NCI-H774 (cell line): Measurements from ENCODE around the gene ZDHHC14.

Source experiments
- DNase-seq: peaks from one replicate; lab custom pipeline; 2025; lab: John Stamatoyannopoulos, UW

The ZDHHC14 gene

GRCh38 chr6:157534134-157534871 is 153.3 kb downstream of the ZDHHC14 start:
- DNase-seq = no peak

GRCh38 chr6:157534977-157535339 is 154.0 kb downstream of the ZDHHC14 start:
- no peak for DNase-seq

DNA sequence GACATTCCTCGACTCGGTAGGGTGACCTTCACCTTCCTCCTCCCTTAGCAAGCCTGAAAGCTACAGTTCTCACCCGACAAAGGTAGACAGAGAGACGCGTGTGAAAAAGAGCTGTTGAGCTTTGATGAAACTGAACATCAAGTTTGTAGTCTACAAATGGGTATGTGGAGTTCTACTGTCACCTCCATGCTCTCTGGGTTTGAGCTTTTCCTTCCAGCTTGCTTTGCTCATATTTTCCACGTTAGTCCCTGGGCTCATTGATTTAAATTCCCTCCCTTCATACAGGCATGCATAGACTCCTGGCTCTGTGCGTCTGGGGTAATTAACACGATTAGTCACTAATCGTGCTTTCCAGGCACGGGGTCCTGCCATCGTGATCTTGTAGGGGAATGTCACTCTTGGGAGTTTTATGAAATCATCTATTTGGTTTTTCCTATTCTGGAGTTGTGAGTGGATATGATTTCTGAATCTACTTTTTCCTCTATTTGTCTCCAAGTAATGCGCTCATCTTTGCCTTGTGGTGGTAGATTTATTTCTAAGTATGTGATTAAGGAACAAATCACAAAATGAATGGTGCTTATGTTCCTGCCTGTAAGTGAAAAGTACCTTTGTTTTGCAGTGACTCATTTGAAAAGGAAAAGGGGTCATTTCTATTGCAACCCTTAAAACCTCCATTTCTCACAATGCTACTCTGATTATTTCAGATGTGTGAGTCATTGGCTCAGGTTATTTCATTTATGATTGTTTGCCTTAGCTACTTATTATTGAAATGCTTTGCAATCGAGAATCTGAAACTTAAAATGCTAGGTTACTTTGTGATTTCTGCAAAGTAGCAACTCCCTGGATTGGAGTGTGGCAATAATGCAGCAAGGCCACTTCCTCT is 154.6 kb downstream of the ZDHHC14 start:
- no peak for DNase-seq

GRCh38 chr6:157536223-157536545 is 155.2 kb downstream of the ZDHHC14 start:
- DNase-seq = no peak

- DNase-seq = no peak
Measured at GRCh38 chr6:157537556-157537955, 156.6 kb downstream of the ZDHHC14 start.

DNA sequence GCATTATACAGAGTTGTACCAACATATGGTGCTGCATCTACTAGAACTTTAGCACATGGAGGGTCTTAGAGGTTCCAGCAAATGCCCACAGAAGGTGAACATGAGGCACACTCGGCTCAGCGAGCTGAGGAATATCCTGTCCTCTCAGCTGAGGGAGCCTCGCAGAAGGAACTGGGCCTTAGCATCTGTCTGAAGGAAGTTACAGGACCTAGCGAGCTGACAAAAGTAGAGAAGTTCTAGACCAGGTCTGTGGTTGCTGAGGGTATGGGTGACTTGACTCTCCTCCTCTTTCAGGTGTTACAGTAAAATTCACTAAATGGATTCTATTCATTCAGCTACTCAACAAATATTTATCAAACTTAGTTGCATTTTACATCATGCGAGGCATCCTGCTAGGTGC is 157.2 kb downstream of the ZDHHC14 start:
- no peak for DNase-seq

GRCh38 chr6:157538698-157539097 is 157.7 kb downstream of the ZDHHC14 start:
- no peak for DNase-seq

GRCh38 chr6:157539421-157539822 is 158.4 kb downstream of the ZDHHC14 start:
- DNase-seq = no peak

DNA sequence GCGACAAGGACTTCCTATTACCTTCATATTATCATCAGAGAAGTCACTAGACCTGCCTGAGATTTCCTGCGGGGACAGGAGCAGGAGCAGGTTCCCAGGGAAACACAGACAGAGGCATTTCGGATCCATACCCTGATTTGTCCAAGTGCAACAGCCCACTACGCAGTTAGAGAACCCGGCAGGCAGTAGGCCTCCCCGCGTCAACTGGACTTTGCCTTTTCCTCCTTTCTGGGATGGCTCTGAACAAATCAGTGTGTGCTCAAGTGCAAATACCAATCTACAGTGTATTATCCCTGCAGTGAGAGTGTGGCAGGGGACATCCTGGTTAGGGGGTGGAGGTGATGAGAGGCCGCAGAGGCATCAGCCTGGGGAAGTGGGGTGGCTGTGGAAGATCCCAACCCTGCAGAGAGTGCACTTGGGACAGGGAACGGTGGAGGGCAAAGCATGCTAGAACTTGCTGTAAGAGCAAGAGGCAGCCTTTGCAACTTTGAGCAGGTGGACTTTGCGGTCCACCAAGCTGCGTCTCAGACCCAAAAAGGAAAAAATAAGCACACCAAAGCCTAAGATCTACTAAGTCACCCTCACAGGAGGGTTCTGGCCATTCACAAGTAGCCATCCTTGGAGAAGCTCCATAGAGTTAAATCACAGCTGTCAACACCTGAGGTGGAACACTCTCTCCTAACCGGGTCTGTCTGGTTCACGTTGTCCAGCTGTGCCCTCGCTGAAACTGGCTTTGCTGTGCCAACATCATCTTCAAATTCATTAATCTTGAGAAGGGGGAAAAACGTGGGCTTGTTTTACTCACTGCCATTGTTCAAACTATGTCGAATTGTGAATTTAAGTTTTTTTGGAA is 159.1 kb downstream of the ZDHHC14 start:
- no peak for DNase-seq

DNA sequence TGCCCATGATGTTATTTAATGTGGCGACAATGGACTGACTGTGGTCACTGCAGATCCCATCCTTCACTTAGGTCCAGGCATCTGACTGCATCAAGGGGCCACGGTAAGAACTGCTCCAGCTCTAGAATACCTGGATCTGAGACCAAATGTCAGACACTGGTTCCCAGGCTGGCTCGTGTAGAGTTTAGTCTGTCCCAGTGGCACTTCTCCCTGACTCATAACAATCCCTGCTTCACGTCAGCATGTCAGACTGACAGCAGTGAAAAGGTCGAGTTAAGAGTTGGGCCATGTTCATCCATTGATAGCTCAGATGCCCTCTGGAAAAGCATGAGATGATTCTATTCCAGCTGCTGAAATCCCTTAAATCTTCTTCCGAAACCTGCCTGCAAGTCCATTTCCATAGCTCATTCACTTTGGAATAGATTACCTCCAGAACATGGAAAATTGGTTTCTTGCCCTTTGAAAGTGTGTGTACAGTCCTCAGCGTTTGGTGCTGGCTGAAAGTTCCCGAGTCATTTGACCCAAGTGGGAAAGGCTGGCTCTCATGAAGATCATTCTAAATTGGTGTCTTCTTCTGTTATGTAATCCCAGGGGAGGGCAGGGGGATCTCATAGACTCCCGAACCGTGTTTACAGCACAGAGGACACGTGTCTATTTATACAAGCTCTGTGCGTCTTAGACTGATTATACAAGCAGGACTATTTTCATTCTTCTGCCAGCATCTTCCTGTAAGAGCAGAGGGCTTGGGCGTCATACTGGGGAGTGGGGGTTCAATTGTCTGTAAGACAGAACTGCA is 160.8 kb downstream of the ZDHHC14 start:
- DNase-seq = no peak

GRCh38 chr6:157542414-157543160 is 161.6 kb downstream of the ZDHHC14 start:
- no peak for DNase-seq

GRCh38 chr6:157546321-157546720 is 165.3 kb downstream of the ZDHHC14 start:
- no peak for DNase-seq

GRCh38 chr6:157547112-157547511 is 166.1 kb downstream of the ZDHHC14 start:
- DNase-seq = no peak

DNA sequence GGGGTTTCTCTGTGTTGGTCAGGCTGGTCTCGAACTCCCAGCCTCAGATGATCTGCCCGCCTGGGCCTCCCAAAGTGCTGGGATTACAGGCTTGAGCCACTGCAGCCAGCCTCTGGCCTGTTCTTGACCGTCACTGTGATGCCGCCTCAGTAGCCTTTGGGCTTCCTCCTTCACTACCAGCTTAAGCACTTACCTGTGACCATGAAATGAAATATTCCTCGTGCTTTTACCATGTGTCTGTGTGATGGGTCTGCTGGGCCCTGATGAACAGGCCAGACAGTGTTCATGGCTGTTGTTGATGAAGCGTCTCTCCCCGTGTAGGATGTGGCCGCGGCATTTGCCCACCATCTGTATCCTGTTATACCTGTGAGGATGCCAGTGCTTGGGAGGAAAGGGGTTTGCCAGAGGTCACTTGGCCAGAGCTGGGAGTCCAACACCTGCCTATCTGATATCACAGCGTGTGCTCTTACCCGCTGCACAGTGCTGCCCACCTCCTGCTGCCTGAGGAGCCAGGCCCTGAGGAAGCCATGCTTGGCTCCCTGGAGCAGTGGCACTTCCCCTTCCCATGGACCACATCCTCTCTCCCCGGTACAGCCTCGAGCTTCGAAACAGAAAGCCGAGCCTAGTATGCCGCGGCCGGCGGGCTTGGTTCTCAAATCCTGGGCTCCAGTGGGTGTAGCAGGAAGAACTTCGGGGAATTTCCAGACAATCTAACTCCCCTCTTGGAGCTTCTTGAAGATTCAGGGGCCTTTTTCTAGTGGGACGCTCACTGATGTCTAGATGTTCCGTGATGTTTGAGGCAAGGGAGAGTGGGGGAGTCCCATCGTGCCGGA is 167.9 kb downstream of the ZDHHC14 start:
- no peak for DNase-seq

- DNase-seq = no peak
Measured at GRCh38 chr6:157549468-157549745, 168.4 kb downstream of the ZDHHC14 start.

DNA sequence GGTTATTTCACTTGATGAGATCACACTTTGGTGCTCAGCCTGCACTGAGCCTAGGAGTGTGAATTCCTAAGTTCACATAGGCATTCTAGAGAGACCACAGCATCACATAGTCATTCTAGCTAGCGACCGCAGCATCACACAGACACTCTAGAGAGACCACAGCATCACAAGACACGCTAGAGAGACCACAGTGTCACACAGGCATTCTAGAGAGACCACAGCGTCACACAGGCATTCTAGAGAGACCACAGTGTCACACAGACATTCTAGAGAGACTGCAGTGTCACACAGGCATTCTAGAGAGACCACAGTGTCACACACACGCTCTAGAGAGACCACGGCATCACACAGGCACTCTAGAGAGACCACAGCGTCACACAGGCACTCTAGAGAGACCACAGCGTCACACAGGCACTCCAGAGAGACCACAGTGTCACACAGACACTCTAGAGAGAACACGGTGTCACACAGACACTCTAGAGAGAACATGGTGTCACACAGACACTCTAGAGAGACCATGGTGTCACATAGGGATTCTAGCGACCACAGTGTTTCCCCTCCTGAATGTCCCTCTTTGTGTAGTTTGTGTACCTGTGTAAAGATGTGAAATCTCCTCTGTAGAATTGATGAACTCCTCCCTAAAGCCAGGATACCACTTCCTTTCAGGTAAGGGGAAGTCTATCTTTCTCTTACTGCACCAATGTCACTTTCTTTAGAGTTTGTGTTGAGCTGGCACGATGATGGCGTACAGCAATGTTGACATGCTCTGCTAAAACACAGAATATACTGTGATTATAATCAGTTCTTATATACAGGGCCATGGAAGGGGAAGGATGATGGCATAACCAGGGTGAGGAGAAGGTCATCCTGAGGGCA is 169.4 kb downstream of the ZDHHC14 start:
- DNase-seq = no peak

DNA sequence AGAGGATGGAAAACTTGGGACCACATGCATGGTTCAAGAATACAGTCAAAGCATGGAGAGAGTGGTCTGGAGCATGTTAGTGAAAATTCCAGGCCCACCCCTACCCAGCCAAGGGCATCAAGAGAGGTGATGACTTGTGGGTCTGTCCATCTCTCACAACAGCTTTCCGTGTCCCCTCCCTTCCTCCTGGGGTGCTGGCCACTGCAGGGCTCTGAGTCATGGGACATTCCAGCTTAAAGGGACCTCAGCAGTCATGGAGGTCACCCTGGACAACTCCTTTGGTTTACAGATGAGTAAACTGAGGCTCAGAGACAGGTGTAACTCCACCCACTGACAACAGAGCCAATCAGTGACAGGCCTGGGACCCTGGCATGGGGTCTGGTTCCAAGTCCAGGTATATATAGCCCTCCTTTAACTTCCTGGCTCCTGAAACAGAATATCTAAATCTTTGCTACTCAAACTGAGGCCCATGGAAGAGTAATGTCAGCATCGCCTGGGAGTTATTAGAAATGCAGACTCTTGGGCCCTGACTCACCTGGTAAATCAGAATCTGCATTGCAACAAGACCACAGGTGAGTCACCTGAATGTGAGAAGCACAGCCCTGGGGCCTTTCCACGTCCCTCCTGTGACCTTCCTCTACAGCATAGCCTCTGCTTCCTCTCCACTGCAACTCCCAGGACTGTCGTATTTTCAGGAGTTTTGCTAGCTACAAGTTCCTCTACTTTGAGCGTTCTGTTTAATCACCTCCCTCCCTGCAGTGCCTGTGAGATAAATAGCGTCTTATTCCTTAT is 170.2 kb downstream of the ZDHHC14 start:
- no peak for DNase-seq

- no peak for DNase-seq
Measured at GRCh38 chr6:157552081-157552747, 171.2 kb downstream of the ZDHHC14 start.
